Mucosa of gallbladder (tissue), 1 donor: Measurements from ENCODE around the gene SP6. TPM values are rescaled to one million over a fixed set of nuclear protein-coding genes. Genes with fewer than 3 reads are reported as not detected.

Source experiments
- DNase-seq: peaks from one replicate; pipeline ENCODE4 v3.0.0-alpha.2; 2020; ENCODE audit warnings: low spot score
- total RNA-seq: library from RNA; stranded (reverse); gene quantifications from one replicate; pipeline ENCODE4 v1.2.1, GENCODE V29; 2021
- donor health status: DM: no; HTN: no; CAD: no.

Gene SP6
- total RNA-seq, result 0.14 TPM

DNA sequence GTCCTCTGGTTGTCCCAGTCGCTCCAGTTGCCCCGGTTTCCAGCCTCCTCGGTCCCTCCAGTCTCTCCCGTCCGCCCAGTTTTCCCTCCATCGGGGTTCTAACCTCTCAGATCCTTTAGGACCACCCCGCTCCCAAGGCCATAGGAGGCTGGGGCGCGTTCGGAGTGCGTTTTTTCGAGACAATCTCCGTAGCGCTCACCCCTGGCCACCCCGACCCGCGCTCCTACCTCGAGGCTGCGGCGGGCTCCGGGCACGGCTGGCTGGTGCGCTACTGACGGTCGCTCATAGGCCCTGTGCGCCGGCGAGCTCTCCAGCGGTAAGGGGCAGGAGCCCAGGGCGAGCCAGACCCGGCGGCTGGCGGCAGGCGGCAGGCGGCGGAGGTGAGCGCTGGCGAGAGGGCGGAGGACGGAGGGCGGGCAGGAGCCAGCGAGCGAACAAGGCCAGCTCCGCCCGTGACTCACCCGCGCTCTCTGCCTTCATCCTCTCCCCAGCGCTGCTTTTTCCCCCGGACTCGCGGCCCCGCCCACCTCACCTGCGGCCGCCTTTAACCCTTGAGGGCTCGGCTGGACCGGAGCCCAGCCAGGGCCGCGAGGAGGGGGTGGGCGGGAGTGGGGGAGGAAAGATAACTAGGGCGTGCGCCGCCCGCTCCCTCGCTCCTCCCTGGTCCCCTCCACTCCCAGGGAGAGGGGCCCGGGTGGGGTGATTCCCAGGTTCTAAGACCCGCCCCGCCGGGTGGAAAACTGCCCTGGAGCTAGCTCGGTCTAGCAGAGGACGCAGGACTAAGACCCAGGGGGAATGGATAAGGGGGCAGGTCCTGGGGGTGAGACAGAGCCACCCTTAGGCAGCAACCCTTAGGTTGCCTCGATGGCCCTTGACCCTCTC, at the start of gene SP6:
Gene SP6 (minus strand): TSS at position 472 of the 882 bp plus-strand sequence. CDS start 2,734 bp downstream, outside the sequence.
- peak; percentile 70 for DNase-seq

DNA sequence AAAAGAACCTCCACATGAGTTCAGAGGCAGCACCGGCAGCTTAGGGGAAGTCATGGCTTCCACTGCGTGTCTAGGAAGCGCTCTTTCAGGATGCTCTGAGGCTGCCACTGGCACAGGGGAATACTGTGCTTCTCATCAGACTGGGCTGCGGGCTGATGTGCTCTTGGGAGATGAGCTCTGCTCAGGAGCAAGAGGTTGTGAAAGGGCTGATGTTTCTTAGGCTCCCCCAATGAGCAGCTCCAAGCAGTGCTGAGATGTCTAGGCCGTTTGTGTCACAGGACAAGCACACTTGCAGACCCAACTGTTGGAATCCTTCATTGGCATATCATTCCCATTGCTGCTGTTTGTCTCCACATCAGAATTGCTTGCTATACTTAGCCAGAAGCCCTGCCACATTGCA, 48.7 kb upstream of the SP6 start:
- DNase-seq, result no peak

GRCh38 chr17:47898241-47898640, 47.3 kb upstream of the SP6 start:
- no peak for DNase-seq

GRCh38 chr17:47897561-47897960, 46.6 kb upstream of the SP6 start:
- no peak for DNase-seq

- no peak for DNase-seq
These were observed 45.9 kb upstream of the SP6 start for GRCh38 chr17:47896672-47897490.

- peak; percentile 100 for DNase-seq
These were observed 45.1 kb upstream of the SP6 start, which contains the start of gene SP2 for GRCh38 chr17:47895856-47896671. Gene SP2 (plus strand): TSS chr17:47896236. CDS start chr17:47896287, 51 bp downstream.

DNA sequence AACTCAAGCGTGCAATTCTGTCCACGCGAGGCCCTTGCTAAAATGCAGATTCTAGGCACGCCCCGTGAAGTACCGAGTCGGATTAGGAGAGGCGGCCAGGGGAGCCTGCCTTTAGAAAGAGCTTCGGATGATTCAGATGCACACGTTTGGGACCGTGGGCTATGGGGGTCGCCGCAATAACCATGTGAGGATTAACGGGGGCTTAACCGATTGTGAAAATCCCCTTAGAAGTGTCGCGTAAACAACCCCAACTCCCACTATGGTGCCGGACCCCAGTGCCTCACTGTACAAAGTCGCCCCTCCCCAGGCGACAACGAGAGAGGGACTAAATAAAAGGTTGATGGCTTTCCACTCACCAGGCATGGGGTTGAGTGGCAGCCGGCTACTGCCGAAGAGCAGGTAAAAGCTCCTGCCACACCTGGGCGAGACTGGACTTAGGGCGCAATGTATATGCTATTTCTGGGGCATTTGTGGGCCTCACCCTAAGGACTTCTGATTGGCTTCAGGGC, 44.4 kb upstream of the SP6 start:
- no peak for DNase-seq

DNA sequence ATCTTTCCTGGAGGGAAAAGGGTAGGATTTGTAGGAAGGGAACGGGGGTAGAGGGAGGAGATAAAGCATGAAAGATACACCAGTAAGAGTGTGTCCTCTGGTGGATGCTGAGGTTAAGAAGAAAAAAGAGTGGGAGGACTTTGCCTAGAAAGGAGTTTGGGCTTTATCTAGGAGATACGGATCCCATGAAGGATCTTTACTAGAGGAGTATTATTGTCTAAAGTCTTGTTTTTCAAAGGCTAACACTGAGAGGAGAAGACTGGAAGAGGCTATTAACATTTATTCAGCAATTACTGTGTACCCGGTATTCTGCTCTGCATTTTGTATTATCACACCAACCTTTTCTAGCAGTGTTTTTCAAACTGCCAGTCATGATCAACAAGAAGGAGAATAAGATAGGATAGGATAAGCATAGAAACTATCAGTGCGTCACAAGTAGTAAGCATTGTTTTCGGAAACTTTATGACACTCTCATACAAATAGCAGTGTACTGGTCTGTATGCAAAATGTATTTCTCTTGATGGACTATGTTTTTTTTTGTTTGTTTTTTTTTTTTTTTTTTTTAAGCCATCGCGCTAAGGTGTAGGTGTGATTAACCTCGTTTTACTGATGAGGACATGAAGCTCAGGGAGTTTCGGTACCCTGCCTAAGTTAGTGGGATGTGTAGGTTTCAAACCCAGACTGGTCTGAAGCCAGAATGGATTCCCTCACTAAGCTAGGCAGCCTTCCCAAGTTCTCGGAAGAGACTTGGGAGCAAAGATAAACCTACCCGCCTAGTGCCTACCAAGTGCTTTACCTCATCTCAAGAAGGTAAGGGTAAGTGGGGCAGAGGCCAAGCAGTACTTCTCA, 43.8 kb upstream of the SP6 start:
- DNase-seq, result no peak

GRCh38 chr17:47891545-47892088, 40.7 kb upstream of the SP6 start:
- no peak for DNase-seq

DNA sequence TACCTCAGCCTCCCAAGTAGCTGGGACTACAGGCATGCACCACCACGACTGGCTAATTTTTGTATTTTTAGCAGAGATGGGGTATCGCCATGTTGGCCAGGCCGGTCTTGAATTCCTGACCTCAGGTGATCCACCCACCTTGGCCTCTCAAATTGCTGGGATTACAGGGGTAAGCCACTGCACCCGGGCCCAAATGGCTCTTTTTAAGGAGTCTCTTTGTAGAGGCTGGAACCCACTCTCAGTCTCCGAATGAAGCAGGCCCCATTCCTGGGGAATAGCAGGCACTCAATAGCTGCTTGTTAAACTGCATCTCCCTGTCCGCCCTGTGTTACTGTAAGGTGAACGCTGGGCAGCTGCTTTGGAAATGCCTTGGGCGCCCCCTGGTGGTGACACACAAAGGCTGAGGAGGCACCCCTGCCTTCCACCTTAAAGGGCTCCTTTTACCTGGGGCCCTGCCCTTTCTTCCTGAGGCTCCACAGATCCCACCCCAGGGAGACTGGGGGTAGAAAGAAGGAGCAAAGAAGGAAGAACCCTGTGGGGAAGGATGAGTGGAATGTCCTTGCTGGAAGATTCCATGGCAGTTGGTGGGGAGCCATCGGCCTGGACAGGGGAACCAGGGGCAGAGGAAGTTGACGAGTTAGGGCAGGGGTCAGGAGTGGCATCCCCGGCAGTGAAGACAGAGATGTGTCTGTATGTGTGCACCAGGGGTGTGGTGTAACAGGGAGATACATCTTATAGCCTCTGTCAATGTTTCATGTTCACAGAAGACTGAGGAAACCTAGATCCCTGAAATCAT, 39.0 kb upstream of the SP6 start:
- peak; percentile 90 for DNase-seq

- DNase-seq, result no peak
These were observed 37.3 kb upstream of the SP6 start for GRCh38 chr17:47888293-47888692.

DNA sequence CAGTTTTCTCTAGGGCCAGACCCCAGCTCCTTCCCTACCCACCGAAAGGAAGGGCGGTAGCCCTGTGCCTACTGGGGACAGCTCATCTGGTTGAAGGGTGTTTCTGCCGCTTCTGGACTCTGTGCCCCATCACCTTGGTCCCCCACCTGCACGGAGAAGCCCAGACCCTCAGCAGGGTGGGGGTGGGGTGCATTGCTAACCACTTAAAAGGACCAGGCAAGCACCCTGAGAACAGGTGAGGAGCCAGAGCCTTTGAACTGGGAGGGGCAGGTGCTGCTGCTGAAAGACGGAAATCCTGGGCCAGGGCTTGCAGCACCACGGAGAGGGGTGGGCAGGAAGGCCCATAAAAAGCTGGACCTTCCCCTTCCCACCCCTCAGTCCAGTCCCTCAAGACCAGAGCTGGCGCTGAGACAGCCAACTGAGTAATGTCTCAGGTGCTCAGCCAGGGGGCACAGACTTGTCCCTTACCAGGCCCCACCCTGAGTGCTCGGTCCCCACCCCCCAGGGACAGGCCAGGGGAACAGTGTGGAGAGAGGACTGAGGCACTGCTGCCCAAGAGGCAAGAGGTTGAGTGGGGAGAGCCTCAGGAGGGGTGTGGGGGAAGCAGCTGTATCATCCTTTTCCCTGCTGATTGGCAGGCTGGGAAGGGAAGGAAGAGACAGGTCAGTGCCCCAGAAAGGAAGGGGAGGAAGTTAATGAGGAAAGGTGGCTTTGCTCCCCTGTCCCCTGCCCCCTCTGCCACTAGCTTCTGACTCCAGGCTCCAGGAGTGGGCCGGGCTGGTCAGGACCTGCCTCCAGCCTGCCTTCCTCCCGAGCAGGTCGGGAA, 34.2 kb upstream of the SP6 start:
- no peak for DNase-seq

DNA sequence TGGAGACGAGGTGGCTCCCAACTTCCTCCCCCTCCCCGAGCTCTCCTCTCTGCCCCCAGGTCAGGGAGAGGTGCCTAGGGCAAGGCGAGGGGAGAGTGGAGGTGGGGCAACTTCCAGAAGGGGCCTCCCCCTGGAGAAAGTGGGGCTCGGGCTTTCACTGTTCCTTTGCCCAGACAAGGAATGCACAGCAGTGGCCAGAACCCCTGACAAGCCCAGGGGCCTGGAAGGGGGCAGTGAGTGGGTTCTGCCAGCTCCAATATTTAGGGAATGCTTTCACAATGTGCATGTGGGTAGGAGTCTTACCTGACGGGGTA, 33.4 kb upstream of the SP6 start:
- DNase-seq, result no peak

- no peak for DNase-seq
These were observed 32.8 kb upstream of the SP6 start for GRCh38 chr17:47883589-47884426.

- DNase-seq, result no peak
These were observed 32.0 kb upstream of the SP6 start for GRCh38 chr17:47882695-47883588.

DNA sequence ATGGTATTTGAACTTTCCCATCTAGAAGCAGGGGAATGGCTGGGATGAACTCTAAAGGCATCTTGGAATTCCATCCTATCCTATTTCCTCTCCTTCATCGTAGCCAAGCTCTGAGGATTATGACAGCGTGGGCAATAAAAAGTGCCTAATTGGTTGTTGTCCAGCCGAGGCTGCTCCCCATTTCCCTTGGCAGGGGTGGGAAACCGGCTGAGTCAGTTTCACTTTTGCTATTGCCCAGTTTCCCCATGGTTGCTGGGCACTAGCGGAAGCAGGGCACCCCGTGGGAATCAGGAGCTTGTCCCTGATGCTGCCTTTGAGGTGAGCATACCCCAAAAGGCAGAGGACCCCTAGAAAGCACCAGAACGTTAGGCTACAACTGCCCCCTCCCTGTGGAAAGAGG, 31.3 kb upstream of the SP6 start:
- DNase-seq, result no peak
